ENCODE results near the gene ACBD4. TPM values are rescaled to one million over a fixed set of nuclear protein-coding genes. Genes with fewer than 3 reads are reported as not detected.

The ACBD4 gene
- total RNA-seq, 1 donor from 2014 or later, result 4.9 TPM

DNA sequence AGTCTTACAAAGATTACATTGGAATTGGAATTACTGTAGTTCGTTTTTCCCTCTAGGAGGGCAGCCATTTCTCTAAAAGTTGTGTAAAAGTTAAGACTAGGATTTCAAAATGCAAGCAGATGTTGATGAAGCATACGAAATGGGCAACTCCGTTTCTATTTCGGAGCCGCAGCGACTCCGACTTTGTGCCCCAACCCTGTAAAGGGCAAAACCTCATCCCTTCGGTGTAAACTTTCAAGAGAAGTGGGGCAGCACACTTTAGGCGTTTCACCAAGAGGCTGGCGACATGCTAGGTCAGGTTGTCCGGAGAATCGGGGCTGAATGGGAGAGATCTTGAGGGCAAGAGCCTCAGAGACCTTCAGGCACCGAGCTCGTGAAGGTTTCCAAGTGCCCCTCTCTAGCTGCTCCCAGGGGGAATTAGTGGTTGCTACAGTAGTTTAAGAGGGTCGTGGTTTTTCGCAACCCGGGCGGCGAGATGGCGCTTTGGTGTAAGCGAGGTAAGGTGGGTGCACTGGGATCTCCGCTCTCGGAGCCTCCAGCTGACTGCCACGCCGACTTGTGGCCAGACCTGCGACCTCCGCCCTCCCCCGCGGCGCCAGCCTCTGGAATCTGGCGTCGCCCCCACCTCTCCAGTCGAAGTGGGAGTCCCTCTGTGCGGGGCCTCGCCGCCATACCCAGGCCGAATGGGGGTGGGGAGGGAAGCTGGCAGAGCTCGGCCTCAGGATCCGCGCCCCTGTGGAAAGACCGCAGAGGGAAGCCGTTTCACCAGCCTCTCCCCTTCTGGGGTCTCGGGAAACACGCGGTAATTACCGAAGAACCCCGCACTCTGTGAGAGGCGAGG, 25.2 kb downstream of the ACBD4 start:
- peak; percentile 82 for DNase-seq

- DNase-seq, result peak; percentile 100
Observed at GRCh38 chr17:45161288-45162024, 26.0 kb downstream of the ACBD4 start, which contains the start of gene HEXIM2. Gene HEXIM2, plus strand, starts transcription at chr17:45161875. Its CDS starts 919 bp downstream, at chr17:45162794.

DNA sequence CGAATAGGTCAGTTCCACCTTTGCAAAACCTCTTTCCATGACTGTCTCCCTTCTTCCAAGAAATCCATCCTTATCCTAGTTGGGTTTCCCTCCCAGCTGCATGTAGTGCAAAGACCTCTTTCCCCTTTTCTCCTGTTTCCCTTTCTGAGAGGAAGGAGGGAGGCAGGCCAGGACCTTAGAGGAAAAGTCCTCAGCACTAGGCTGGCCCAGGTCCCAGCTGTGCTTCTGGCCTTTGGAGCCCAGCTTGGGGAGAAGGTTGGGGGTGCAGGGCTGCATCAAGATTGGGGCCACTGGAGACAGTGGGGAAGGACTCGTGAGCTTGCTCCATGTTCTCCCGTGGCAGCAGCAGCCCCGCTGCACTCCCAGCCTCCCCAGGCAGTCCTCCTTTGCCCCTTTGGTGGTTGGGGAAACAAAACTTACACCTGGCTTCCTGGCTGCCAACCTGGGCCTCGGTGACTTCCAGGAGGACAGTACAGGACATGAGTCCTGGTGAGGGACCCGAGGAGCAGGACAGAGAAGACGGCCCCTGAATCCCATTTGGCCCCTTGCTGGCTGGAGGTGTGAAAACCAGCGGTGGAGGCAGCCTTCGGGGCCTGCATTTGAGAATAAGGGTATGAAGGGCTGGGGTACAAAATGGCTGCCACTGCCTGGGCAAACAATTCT, 26.7 kb downstream of the ACBD4 start:
- no peak for DNase-seq

- DNase-seq, result no peak
Observed at GRCh38 chr17:45164734-45165269, 29.3 kb downstream of the ACBD4 start.

GRCh38 chr17:45168991-45169752, 33.7 kb downstream of the ACBD4 start:
- DNase-seq, result no peak

GRCh38 chr17:45170280-45170930, 34.9 kb downstream of the ACBD4 start:
- no peak for DNase-seq

DNA sequence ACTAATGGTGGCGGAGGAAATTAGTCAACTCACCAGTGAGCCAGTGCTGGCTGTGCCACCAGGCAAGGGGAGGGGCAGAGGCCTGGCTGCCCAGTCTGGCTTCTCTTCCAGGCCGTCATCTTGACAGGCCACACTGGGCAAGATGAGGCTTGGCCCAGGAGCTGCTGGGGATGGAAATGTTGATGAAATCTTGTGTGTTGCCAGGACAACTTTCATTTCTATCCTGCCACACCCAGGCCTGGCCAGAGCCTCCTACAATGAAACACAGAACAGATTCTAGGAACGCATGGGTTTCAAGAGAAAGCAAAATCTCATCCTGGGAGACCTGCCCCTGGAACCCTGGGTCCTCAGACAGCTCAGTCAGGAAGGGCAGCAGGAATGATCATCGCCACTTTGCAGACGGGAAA, 35.4 kb downstream of the ACBD4 start:
- DNase-seq, result peak; percentile 47

DNA sequence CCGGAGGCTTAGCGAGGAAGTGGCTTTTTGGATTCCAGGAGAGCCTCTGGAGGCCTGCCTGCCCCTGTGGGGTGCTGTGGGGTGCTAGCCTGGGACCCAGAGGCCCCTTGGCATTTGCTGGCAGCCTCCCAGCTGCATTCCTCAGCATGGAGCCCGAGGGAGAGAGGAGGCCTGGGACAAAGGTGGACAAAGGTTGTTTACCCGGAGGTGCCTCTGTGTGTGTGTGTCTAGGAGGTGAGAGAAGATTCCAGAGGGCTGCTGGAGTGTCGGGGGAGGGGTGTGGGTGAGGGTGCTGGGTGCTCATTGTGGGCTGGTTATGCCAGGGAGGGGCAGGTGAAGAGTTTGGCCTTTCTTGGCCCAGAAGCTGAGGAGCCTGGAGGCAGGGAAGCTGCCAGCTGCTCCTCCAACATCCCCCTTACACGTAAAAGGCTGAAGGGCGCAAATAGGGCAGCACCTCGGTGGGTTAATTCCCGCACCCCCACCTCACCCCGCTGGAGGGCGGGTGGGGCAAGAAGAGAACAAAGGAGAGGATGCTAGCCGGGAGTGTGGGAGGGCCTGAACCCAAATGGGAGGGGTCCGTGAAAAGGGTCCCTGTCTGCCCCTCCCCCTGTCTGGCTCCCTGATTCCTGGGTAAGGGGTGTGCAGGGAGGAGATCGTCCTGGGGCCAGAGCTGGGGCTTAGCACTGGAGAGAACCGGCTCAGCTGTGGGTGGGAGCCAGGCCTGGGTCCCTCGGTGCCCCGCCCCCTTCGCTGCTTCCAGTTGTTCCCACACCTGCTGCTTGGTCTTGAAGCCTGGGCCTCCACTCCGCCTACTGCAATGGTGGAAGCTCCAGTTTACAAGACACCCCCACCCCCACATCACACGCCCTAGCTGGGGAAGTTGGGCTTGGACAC, 36.1 kb downstream of the ACBD4 start:
- peak; percentile 12 for DNase-seq

DNA sequence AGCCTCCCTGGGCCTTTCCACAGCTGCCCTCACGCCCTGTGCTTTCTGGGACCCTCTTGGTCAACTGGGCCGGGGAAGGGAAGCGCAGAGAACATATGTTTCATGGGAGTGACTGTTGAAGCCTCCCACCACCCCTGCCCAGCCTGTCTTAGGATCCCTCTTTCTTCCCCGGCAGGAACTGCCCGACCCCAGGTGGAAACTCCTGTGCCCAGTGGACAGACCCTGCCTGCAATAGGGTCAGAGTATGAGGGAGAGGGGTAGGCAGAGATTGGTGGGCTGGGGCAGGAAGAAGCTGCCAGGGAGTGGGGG, 36.7 kb downstream of the ACBD4 start:
- DNase-seq, result no peak

DNA sequence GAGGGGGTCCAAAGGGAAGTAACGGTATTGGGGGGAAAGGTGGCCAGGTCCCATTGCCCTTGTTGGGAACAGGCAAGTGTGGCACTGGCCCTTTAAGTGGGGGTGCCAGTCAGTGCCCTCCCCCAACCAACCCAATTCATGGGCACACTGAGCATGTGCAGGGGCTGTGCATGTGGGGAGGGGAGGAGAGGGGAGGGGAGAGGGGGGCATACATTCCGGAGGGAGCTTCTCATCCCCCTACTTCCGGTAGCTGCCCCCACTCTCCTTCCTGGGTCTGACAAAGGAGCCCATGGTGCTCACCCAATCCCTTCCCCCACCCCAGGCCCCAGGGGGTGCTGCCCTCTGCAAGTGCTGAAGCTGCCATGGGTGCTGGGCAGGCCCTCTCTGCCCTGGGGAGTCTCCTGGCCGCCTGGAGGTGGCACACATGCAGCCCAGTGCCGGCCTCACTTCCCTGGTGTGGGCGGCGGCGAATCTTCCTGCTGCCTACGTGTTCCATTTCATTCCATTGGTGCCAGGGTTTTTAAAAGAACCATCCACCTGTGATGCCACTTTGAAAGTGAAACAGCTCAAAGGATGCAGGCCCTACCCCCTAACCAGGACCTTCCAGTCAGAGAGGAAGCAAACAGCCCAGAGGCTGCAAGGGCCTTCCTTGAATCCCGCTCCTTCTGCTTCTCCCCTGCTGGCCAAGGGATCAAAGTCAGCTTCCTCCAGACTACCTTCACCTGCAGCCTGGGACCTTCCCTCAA, 37.2 kb downstream of the ACBD4 start:
- DNase-seq, result peak; percentile 33

DNA sequence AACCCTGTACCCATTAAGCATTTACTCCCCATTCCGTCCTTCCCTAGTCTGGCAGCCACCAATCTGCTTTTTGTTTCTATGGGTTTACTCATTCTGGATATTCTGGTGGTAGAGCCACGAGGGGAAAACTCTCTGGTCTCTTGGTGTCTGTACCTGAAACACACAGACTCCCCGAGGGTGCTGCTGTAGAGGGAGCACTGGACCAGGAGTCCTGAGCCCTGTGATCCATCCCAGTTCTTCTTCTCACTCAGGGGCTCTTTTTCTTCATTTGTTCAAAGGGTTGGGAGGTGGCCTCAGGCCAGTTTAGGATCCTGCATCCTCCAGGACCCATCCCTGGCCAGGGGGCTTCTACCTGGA, 40.2 kb downstream of the ACBD4 start:
- DNase-seq, result no peak

GRCh38 chr17:45177563-45177962, 42.1 kb downstream of the ACBD4 start:
- no peak for DNase-seq

DNA sequence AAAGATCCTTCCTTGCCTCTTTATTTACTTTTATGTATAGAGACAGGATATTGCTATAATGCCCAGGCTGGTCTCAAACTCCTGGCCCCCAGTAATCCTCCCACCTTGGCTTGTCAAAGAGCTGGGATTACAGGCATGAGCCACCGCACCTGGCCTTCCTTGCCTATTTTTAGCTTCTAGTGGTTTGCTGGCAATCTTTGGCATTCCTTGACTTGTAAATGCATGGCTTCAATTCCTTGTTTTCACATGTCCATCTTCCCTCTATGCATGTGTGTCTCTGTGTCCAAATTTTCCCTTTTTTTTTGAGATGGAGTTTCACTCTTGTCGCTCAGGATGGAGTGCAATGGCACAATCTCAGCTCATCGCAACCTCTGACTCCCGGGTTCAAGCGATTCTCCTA, 48.7 kb downstream of the ACBD4 start:
- no peak for DNase-seq

DNA sequence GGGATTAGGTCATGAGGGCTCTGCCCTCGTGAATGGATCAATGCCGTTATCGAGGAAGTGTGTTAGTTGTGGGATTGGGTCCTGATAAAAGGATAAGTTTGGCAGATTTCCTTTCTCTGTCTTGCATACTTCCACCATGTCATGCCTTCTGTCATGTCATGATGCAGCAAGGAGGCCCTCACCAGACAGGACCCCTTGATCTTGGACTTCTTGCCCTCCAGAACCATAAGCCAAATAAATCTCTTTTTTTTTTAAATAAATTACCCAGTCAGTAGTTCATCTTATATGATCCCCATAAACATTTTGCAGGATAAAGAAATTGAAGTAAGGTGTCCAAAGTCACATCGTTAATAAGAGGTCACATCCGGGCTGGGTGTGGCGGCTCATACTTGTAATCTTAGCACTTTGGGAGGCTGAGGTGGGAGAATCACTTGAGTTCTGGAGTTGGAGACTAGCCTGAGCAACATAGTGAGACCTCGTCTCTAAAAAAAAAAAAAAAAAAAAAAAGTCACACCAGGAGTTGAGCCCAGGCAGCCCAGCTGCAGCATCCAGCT, 51.4 kb downstream of the ACBD4 start:
- no peak for DNase-seq

- DNase-seq, result no peak
Observed at GRCh38 chr17:45189009-45189408, 53.5 kb downstream of the ACBD4 start.

DNA sequence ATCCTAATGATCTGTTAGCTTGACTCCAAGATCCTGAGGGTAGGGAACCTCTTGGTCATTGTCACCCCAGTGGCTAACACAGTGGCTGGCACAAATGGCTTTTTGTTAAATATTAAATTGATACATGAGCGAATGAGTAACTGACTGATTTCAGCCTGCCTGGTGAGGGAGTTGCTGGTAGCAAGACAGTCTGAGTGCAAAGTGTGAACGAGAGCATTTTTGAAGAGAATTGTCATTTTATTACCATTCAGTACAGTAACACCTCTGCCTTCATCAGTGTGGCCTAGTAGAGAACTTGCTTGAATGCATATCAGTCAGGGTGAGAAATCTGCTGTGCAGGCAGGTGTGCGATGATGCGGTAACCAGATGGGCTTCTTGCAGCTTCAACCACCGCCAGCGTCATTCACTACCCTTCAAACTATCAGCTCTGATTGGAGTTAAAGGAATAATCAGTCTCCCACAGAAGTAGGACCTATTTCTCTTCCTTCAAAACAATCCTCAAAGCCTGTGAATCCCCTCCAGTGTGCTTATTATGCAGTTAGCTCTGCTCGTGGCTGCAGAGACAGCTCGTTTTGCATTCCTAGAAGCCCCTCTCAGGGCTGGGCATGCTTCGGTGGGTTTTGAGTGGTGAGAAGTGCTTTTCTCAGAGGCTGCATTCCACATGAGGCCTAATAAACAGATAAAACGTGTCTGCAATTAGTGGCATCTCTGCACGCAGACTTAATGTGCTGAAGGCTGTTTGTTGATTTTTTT, 55.2 kb downstream of the ACBD4 start:
- no peak for DNase-seq

Measured in dermis blood vessel endothelial cell (primary cell).